Measurements from ENCODE around the gene INPP5D.
"Not testable (repeated sequence)": the region's sequence is repeated elsewhere in the genome, so short reads cannot be mapped to it uniquely, and the experiment has no call there.

INPP5D gene

GRCh38 chr2:233053928-233054784, 6.0 kb upstream of the INPP5D start:
- DNase-seq (ENCODE audit: low read depth, low spot score) = no peak

GRCh38 chr2:233055362-233055761, 4.8 kb upstream of the INPP5D start:
- no peak for DNase-seq (ENCODE audit: low read depth, low spot score)

- no peak for DNase-seq (ENCODE audit: low read depth, low spot score)
These were observed 3.1 kb upstream of the INPP5D start for GRCh38 chr2:233056961-233057605.

GRCh38 chr2:233058717-233059546, 1.2 kb upstream of the INPP5D start:
- no peak for DNase-seq (ENCODE audit: low read depth, low spot score)

- DNase-seq (ENCODE audit: low read depth, low spot score) = no peak
These were observed 670 bp upstream of the INPP5D start for GRCh38 chr2:233059547-233059796.

- DNase-seq (ENCODE audit: low read depth, low spot score) = no peak
These were observed 398 bp downstream of the INPP5D start for GRCh38 chr2:233060501-233060979.

GRCh38 chr2:233060980-233061590, 943 bp downstream of the INPP5D start:
- no peak for DNase-seq (ENCODE audit: low read depth, low spot score)

- no peak for DNase-seq (ENCODE audit: low read depth, low spot score)
These were observed 1.7 kb downstream of the INPP5D start for GRCh38 chr2:233061591-233062450.

GRCh38 chr2:233062451-233062850, 2.3 kb downstream of the INPP5D start:
- DNase-seq (ENCODE audit: low read depth, low spot score) = no peak

- no peak for DNase-seq (ENCODE audit: low read depth, low spot score)
These were observed 2.8 kb downstream of the INPP5D start for GRCh38 chr2:233062946-233063268.

- DNase-seq (ENCODE audit: low read depth, low spot score) = no peak
These were observed 3.3 kb downstream of the INPP5D start for GRCh38 chr2:233063269-233063975.

GRCh38 chr2:233063976-233064411, 3.9 kb downstream of the INPP5D start:
- DNase-seq (ENCODE audit: low read depth, low spot score) = no peak

GRCh38 chr2:233064530-233065199, 4.5 kb downstream of the INPP5D start:
- DNase-seq (ENCODE audit: low read depth, low spot score) = no peak

- DNase-seq (ENCODE audit: low read depth, low spot score) = not testable (repeated sequence)
These were observed 5.1 kb downstream of the INPP5D start for GRCh38 chr2:233065200-233065589.

- DNase-seq (ENCODE audit: low read depth, low spot score) = no peak
These were observed 5.9 kb downstream of the INPP5D start for GRCh38 chr2:233065954-233066470.

GRCh38 chr2:233068762-233069418, 8.7 kb downstream of the INPP5D start:
- DNase-seq (ENCODE audit: low read depth, low spot score) = no peak

- no peak for DNase-seq (ENCODE audit: low read depth, low spot score)
These were observed 12.7 kb downstream of the INPP5D start for GRCh38 chr2:233072838-233073237.

GRCh38 chr2:233074106-233074505, 14.0 kb downstream of the INPP5D start:
- no peak for DNase-seq (ENCODE audit: low read depth, low spot score)
